Colonic mucosa (tissue), 4 donors: ENCODE results near the gene ORM1. TPM values are rescaled to one million over a fixed set of nuclear protein-coding genes. Genes with fewer than 3 reads are reported as not detected.

ENCODE experiments used
- DNase-seq: peaks from one replicate; pipeline ENCODE4 v3.0.0-alpha.2; 2020
- H3K27ac ChIP-seq: fragments of 200-600 bp; one replicate; pipeline ENCODE4 v1.8.0; 2021
- H3K27me3 ChIP-seq: fragments of 200-600 bp; one replicate; pipeline ENCODE4 v1.8.0; 2021
- H3K36me3 ChIP-seq: fragments of 200-600 bp; one replicate; pipeline ENCODE4 v1.8.0; 2021
- H3K4me1 ChIP-seq: fragments of 200-600 bp; one replicate; pipeline ENCODE4 v1.8.0; 2021; ENCODE audit warnings: mild to moderate bottlenecking
- H3K4me3 ChIP-seq: fragments of 200-600 bp; one replicate; pipeline ENCODE4 v1.8.0; 2021
- H3K9ac ChIP-seq, 2 donors: one replicate each; pipeline ENCODE4 v1.7.0; 2013; ENCODE audit warnings: control low read depth in 2 of 2, low read depth in 2 of 2, low read length in 2 of 2
- H3K9me3 ChIP-seq: fragments of 200-600 bp; one replicate; pipeline ENCODE4 v1.8.0; 2021
- intact Hi-C: fragments of 100-400 bp; cut with DNase I; formaldehyde crosslinking; loops from one replicate; pipeline ENCODE4 v1.14.1; 2022
- total RNA-seq, 2 donors: library from RNA; stranded (reverse); fragmentation: NEBNext Ultra II Directional in 1 of 2; extraction: Animal tissue kit (Norgen Biotek cat#: 25700) in 1 of 2; gene quantifications; one replicate each; pipeline ENCODE4 v1.2.1, GENCODE V29; 2021
- TF ChIP-seq, protein P1 (sequence below): fragments of 200-600 bp; IDR thresholded peaks from one replicate; pipeline ENCODE4 v1.8.0; 2022; ENCODE audit warnings: antibody characterized with exemption, mild to moderate bottlenecking
- donor health status: healthy.
- donor health status: DM: no; HTN: no; CAD: no.
- donor health status: DM: no; HTN: no; CAD: no.

The ORM1 gene
- total RNA-seq, 2 donors from 2014 or later, result 10.3 TPM; not detected in 1

DNA sequence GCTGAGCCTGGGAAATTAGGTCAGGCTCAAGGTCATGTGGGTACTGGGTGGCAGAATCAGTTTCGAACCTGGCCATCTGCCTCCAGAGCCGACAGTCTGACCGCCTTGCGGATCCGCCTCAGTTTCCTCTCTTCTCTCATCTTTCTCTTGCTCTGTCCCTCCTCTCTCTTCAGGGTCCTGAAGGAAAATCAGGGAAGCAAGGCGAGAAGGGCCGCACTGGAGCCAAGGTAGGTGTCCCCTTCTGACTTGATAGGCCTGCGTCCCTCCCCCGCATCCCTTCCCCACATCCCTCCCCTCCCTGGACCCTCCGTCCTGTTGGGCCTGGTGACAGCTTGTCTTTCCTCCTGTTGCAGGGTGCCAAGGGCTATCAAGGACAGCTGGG, 40.8 kb upstream of the ORM1 start:
- Histone ChIP-seq H3K9ac (no peak overlapping the region), H3K4me3 (no peak overlapping the region), H3K27ac (no peak overlapping the region), H3K27me3 (no peaks in the 10 kb centered on the region), H3K9me3 (no peaks in the 10 kb centered on the region), H3K4me1 (no peaks in the 10 kb centered on the region), H3K36me3 (no peaks in the 10 kb centered on the region)
- intact Hi-C loops, result no loop called here
- TF ChIP-seq, protein P1, sequence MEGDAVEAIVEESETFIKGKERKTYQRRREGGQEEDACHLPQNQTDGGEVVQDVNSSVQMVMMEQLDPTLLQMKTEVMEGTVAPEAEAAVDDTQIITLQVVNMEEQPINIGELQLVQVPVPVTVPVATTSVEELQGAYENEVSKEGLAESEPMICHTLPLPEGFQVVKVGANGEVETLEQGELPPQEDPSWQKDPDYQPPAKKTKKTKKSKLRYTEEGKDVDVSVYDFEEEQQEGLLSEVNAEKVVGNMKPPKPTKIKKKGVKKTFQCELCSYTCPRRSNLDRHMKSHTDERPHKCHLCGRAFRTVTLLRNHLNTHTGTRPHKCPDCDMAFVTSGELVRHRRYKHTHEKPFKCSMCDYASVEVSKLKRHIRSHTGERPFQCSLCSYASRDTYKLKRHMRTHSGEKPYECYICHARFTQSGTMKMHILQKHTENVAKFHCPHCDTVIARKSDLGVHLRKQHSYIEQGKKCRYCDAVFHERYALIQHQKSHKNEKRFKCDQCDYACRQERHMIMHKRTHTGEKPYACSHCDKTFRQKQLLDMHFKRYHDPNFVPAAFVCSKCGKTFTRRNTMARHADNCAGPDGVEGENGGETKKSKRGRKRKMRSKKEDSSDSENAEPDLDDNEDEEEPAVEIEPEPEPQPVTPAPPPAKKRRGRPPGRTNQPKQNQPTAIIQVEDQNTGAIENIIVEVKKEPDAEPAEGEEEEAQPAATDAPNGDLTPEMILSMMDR, result no peak
- no peak for DNase-seq

DNA sequence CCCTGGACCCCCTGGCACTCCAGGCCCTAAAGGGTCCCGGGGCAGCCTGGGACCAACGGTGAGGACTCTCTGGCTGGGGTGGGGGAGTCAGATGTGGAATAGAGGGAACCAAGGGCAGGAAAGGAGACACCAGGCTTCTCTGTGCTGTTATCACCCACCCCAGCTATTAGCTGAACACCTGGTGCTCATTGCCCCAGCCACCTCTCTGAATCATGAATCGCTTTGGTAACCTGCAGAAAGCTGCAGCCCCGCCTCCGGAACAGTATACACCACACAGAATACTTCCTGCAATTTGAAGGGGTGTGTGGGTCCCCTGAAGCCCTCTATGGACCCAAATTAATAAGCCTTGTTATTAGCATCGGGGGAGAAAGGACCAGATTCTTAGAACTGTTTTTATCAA, 40.4 kb upstream of the ORM1 start:
- H3K36me3 ChIP-seq, result no peaks in the 10 kb centered on the region
- TF ChIP-seq, protein P1, result no peak
- H3K27ac ChIP-seq, result no peak overlapping the region
- DNase-seq, result no peak
- H3K27me3 ChIP-seq, result no peaks in the 10 kb centered on the region
- H3K4me3 ChIP-seq, result no peak overlapping the region
- intact Hi-C loops, result no loop called here
- no peak overlapping the region for H3K9ac ChIP-seq
- no peaks in the 10 kb centered on the region for H3K4me1 ChIP-seq
- H3K9me3 ChIP-seq, result no peaks in the 10 kb centered on the region

DNA sequence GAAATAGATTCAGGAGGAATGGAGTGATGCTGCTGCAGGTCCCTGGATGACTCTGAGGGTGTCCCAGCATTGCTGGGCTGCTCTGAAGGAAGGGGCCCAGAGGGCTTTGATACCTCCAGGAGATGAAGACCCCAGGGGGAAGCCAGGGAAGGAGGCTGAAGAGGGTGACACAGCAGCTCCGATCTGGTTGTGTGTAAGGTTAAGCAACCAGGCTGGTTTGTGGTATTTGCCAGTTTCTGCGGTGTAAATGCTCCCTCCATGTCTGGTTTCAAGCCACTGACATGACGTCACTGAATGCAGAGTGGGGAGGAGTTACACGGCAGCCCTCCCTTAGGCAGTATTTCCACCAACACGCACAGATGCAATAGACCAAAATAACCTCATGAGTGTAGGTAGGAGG, 40.0 kb upstream of the ORM1 start:
- H3K9me3 ChIP-seq, result no peaks in the 10 kb centered on the region
- H3K4me3 ChIP-seq, result no peak overlapping the region
- H3K36me3 ChIP-seq, result no peaks in the 10 kb centered on the region
- no peaks in the 10 kb centered on the region for H3K27me3 ChIP-seq
- H3K4me1 ChIP-seq, result no peaks in the 10 kb centered on the region
- no peak overlapping the region for H3K27ac ChIP-seq
- intact Hi-C loops, result no loop called here
- DNase-seq, result no peak
- no peak overlapping the region for H3K9ac ChIP-seq
- TF ChIP-seq, protein P1, result no peak

DNA sequence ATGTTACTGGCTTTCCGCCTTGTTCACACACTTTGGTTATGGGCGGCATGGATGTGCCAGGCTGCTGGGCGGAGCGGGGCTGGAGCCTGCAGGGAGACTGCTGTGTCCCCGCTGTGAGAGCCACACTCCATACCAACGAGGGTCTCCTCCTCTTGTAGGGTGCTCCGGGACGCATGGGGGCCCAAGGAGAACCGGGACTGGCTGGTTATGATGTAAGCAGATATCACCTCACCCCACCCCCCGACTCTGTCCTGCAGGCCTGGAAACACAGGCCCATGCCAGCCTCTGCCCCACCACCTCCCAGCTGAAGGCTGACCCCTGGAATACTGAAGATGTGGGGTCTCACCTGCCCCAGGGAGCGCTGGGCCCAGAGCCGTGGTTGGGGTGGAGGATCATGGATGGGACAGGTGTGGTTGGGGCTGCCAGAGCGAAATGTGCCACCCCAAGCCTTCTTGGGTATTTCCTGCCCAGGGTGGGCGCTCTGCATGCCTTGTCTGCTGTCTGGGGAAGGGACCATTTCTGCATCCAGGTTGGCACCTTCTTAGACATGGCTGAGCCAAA, 39.3 kb upstream of the ORM1 start:
- Histone ChIP-seq H3K9ac (no peak overlapping the region), H3K9me3 (no peaks in the 10 kb centered on the region), H3K4me3 (no peak overlapping the region), H3K27ac (no peak overlapping the region), H3K27me3 (no peaks in the 10 kb centered on the region), H3K4me1 (no peaks in the 10 kb centered on the region), H3K36me3 (no peaks in the 10 kb centered on the region)
- TF ChIP-seq, protein P1, result no peak
- intact Hi-C loops, result no loop called here
- no peak for DNase-seq

DNA sequence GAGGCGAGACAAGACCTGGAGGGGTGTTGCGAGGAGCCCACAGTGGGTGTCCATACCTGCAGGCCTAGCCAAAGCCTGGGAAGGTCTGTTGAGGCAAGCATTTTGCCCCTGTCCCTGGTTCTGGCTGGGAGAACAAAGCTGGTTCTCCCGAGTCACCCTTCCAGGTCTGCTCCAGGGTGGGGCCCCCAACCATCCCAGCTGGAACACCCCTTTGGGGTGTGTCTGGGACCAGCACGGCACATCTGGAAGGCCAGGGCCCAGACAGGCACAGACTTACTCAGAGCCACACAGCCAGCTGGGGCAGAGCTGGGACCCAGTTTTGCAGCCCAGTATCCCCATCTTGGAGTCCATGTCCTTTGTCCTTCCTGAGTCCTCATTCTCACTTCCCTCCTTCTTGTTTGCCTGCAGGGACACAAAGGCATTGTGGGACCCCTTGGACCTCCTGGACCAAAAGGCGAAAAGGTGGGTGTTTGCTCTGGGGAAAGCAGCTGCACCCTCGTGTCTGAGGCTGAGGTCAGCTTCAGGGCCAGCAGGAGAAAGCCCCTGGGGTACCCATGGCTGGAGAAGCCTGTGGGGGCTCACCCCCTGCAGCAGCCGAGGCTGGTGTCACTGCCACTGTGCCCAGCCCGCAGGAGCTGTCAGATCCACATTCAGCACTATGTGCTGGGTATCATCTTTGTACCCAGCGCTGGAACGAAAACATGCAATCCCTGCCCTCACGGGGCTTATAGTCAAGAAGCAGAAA, 38.4 kb upstream of the ORM1 start:
- H3K4me1 ChIP-seq, result no peaks in the 10 kb centered on the region
- DNase-seq, result no peak

More for the DNA sequence above, 38.4 kb upstream of the ORM1 start:
- H3K36me3 ChIP-seq, result no peaks in the 10 kb centered on the region
- H3K27me3 ChIP-seq, result no peaks in the 10 kb centered on the region
- TF ChIP-seq, protein P1, result no peak
- no peak overlapping the region for H3K9ac ChIP-seq
- no peaks in the 10 kb centered on the region for H3K9me3 ChIP-seq
- intact Hi-C loops, result loop anchor here (5.0 kb wide), 1 partner anchor 177 kb away; no protein-coding TSS in a partner anchor
- H3K27ac ChIP-seq, result no peak overlapping the region
- H3K4me3 ChIP-seq, result no peak overlapping the region
